IPS-NIHi11 (cell line): ENCODE data around the gene COLGALT1.
"Not testable (repeated sequence)": the region's sequence is repeated elsewhere in the genome, so short reads cannot be mapped to it uniquely, and the experiment has no call there.

Experiments used
- DNase-seq: peaks from one replicate; pipeline ENCODE4 v3.0.0; 2012; ENCODE audit warnings: mixed read lengths, low spot score

The COLGALT1 gene

DNA sequence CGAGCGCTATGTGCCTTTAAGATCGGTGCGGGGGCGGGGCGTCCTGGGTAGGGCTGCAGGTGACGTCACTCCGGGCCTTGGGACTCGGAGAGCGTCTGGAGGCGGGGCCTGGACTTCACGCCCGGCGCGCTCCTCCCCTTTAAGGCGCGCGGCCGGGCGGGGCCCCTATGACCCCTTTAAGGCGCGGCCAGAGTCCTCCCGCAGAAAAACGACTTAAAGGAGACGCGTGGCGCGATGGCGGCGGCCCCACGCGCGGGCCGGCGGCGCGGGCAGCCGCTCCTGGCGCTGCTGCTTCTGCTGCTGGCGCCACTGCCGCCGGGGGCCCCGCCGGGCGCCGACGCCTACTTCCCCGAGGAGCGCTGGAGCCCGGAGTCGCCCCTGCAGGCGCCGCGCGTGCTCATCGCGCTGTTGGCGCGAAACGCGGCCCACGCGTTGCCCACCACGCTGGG lies at the start of gene COLGALT1:
Gene COLGALT1, plus strand, starts transcription at position 170 of the 449 bp plus-strand sequence. Its CDS starts 65 bp downstream, at position 235.
- peak; percentile 98 for DNase-seq

DNA sequence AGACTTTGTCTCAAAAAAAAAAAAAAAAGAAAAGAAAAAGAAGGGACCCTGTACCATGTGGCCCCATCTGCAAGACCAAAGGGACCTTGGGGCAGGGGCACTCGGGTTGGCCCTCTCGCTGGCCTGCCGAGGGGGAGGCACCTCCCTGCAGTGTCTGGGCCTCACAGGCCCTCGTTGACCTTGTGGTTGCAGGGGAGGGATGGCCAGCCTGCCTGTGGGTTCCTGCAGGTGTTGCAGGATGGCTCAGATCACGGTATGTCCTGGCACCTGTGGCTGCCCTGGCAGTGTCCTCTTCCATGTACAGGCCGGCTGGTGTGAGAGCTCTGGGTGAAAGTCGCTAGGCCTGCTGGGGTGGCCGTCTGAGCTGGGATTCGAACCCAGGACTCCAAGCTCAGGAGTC lies 48.7 kb upstream of the COLGALT1 start:
- DNase-seq: no peak

DNA sequence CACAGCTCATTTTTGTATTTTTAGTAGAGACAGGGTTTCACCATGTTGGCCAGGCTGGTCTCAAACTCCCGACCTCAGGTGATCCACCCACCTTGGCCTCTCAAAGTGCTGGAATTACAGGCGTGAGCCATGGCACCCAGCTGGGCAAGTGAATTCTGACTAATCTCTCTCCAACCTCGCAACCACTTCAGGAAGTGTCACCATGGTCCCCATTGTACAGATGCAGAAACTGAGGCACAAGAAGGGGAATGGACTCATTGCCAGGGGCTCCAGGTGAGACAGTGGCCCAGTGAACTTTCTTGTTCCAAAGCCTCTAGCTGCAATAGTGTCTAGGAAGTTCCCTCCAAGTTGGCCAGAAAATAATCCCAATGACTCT lies 46.9 kb upstream of the COLGALT1 start:
- DNase-seq: not testable (repeated sequence)

DNA sequence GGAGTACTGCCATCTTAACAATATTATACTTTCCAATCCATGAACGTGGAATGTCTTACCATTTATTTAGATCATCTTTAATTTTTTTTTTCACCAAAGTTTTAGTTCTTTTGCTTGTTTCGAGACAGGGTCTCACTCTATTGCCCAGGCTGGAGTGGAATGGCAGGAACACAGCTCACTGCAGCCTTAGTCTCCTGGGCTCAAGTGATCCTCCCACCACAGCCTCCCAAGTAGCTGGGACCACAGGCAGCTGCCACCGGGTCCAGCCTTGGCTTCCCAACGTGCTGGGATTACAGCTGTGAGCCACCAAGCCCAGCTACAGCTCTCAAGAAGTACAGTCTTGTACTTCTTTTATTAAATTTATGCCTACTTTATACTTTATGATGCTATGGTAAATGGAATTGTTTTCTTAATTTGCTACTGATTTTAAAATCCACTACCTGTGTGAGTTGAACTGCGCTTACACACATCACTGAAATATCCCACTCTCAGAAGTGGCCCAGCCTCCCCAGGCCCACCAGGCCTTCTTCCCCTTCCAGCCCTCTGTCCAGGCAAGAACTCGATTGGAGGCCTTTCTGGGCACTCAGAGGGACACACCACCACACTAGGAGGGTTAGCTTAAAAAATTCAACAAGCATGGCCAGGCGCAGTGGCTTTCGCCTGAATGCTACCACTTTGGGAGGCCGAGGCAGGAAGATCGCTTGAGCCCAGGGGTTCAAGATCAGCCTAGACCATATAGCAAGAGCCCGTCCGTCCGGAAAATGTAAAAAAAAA lies 45.0 kb upstream of the COLGALT1 start:
- no peak for DNase-seq

DNA sequence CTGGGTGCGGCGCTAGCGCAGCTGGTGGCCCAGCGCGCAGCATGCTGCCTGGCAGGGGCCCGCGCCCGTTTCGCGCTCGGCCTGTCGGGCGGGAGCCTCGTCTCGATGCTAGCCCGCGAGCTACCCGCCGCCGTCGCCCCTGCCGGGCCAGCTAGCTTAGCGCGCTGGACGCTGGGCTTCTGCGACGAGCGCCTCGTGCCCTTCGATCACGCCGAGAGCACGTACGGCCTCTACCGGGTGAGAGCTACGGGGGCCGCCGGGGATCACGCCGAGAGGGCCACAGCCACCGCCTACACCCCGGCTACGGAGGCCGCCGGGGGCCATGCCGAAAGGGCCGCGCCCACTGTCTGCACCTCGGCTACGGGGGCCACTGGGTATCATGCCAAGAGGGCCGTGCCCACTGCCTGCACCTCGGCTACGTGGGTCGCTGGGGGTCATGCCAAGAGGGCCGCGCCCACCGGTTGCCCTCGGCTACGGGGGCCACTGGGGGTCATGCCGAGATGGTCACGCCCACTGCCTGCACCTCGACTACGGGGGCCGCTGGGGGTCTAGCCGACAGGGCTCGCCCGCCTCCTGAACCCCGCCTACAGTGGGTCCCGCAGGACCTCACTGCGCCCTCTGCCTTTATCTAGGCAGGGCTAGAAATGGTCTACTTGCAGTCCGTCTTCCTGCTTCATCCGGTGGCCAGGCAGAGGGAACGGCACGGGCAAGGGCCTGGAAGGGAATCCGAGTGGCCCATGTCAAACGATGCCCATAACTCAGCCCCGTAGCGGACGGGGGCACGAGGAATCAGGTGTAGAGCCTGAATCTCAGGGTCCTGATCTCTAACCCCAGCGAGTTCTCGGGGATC lies 43.5 kb upstream of the COLGALT1 start:
- peak; percentile 85 for DNase-seq

DNA sequence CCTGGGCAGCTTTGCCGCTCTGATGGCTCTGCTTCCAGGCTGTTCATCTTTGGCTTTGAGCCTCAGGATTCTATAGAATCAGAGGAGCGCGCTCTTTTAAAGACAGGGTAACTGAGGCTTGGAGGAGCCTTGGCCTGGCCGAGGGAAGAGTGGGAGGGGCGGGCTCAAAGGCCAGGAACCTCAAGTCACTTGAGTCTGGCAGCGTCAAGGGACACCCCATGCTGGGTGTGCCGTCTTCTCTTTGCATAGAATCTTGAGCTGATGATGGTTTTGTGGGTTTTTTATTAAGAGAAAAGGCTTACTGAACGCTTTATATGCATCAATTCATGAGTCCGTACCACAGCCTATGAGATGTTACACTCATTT lies 42.9 kb upstream of the COLGALT1 start:
- no peak for DNase-seq

DNA sequence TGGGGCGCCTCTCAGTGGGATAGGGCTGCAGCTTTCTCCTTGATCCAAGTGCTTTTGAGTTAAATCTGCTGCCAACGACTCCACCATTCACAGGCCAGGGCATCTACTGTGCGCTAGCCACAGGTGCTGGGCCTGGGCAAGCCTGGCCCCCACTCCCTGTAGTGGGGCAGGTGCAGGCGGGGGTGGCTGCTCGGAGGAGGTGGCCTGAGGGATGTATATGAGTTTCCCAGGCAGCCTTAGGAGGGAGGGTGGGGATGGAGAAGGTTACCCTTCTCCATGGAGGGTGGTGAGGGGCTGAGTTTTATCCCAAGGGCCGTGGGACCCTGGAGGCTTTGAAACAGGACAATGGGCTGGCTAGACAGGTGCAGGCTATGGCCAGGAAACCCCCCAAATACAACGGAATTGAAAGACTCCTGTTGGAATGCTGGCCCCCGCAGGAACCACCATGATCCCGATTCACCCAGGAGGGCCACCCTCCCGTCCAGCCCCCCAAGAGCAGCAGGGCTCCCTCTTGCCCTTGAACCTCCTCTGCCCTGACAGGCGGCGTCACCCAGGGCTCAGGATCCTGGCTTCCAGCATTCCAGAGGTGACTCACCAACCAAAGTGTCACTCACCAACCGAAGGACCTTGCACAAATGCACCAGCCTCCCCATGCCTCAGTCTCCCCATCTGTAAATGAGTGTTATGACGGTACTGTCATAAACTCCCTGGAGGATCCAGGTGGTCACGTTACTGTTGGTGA lies 39.9 kb upstream of the COLGALT1 start:
- no peak for DNase-seq

DNA sequence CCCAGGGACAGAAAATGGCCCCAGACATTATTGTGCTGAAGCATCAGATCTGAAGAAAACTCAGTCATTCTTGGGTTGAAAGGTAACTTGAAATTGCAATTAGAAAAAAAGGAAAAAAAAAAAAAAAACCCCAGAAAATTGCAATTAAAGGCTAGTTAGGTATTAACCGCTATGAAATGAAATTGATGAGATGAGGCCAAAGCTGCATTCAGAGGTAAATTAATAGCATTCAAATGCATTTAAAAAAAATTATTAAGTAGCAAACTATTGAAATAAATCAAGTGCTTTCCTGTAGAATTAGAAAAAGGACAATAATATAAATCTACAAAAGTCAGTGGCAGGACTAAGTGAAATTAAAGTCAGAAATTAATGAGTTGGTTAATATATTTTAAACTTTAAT lies 37.6 kb upstream of the COLGALT1 start:
- DNase-seq: no peak

DNA sequence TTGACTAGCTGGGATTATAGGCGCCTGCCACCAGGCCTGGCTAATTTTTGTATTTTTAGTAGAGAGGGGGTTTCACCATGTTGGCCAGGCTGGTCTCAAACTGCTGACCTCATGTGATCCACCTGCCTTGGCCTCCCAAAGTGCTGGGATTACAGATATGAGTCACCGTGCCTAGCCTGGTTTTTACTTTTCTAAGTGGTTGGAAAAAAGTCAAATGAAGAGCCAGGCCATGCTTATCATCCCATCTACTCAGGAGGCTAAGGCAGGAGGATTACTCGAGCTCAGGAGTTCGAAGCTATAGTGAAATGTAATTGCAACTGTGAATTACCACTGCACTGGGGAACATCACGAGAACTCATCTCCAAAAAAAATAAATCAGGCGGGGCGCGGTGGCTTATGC lies 36.8 kb upstream of the COLGALT1 start:
- DNase-seq: not testable (repeated sequence)

DNA sequence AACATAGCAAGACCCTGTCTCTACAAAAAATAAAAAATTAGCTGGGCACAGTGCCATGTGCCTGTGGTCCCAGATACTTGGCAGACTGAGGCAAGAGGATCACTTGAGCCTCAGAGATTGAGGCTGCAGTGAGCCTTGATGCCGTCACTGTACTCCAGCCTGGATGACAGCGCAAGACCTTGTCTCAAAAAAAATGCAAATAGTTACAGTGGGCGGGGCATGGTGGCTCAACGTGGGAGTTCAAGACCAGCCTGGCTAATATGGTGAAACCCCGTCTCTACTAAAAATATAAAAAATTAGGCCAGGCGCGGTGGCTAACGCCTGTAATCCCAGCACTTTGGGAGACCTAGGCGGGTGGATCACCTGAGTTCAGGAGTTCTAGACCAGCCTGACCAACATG lies 35.5 kb upstream of the COLGALT1 start:
- no peak for DNase-seq

DNA sequence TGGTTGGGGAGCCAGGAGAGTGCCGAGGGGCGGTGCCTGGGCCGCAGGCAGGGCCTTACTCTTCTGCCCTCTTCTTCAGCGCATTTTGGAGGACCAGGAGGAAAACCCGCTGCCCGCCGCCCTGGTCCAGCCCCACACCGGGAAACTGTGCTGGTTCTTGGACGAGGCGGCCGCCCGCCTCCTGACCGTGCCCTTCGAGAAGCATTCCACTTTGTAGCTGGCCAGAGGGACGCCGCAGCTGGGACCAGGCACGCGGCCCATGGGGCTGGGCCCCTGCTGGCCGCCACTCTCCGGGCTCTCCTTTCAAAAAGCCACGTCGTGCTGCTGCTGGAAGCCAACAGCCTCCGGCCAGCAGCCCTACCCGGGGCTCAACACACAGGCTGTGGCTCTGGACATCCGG lies 34.6 kb upstream of the COLGALT1 start:
- DNase-seq: no peak

DNA sequence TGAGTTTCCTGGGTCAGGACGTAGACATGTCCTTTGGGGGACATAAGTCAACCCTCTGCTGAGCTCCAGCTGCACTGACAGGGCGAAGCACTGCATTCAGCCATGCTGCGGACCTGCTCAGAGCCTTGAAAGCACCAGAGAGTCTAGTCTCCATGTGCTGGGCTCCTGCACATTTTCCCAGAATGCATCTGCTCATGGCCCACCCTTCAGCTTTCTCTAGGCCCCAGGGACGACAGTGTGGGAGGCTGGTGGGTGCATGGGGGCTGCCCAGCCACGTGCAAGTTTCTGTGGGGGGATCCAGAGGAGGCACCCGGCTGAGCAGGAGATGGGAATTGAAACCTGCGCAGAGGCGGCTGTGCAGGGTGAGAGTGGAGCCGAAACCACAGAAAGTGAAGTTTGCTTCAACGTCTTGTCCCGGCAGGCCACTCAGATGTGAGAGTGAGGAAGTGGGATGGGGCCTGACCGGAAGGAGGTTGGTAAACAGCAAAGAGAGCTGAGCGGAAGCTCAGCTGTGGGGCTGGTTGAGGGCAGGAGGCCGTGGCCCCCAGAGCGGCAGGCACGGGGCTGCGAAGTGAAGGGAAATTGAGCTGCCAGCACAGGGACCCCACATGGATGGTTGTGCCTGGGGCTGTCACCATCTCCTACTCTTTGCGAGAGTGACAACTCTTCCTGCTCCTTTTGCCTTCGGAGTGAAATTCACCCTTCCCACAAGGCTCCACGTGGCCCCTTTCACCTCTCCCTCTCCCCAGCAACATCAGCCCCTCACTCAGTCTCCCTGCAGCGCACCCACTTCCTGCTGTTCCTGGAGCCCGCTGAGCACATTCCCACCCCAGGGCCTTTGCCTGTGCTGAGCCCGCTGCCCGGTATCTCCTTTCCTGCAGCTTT lies 32.2 kb upstream of the COLGALT1 start:
- no peak for DNase-seq

DNA sequence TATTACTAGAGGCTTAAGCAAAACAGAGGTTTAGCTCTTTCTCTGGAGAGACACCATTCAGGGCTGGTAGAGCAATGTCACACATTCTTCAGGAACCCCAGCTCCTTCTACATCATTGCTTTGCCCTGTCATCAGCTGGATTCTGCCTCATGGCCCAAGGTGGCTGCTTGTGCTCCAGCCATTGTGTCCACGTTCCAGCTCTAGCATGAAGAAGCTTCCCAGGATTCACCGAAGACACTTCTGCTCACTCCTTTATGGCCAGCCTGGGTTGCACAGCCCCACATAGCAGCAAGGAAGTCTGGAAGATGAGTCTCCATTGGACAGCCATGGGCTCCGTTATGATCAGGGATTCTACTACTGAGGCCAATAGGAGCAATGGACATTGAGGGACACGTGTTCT lies 30.8 kb upstream of the COLGALT1 start:
- DNase-seq: no peak

DNA sequence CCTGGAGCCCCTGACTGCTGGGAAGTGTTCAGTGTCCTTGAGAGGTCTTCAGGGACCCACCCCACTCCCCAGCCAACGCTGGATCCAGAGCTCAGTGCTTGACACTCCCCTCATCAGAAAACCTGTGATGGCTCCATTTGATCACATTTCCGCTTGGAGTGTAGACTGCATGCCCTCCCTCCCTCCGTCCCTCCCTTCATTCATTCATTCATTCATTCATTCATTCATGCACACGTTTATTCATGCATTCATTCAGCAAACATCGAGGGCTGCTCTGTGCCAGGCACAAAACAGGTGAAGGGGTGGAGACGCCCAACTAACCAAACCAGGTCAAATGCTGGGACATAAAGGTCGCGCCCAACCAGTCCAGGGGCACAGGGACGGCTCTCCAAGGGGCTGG lies 30.3 kb upstream of the COLGALT1 start:
- no peak for DNase-seq

DNA sequence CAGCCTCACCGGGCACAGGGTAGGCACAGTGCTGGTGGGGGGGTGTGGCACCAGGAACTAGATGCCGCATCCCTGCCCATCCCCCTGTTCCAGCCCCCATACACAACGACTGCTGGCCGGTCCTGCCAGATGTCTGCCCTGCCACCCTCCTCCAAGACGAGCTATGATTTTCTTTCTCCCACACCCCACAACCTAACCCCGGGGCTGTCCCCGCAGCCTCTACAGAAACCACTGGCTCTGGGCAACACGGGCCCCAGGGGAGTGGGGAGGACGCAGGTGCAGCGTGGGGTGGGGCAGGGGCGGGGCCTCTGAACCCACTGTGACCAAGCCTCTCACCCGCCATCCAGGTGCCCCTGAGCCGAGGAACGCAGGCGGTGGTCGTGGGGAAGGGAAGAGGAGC lies 28.5 kb upstream of the COLGALT1 start:
- no peak for DNase-seq

DNA sequence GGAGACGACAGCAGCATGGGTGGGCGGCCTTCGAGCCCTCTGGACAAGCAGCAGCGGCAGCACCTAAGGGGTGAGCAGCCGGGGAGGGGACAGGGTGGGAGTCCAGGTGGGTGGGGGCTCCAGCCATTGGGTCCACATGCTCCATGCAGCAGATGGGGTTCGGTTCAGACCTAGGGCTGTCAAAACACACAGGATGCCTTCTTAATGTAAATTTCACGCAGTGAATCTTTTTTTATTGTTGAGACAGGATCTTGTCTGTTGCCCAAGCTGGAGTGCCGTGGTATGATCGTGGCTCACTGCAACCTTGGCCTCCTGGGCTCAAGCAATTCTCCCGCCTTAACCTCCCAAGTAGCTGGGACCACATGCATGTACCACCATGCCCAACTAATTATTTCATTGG lies 28.1 kb upstream of the COLGALT1 start:
- no peak for DNase-seq

DNA sequence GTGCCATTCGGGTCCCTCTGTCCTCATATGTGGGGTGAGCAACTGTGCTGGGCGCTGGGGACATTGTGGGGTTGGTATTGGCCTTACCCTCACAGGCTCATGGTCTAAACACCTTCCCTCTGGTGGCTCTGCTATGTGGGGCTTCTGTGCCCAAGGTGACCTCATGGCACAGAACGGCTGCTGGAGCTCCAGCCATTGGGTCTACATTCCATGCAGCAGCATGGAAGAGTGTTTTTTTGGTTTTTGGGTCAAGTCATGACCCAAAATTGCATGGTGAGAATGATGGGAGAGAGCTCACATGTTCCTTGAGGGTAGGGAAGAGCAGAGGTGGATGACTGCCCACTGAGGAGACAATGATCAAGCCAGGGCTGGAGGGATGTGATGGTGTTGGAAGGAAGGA lies 26.8 kb upstream of the COLGALT1 start:
- DNase-seq: no peak

DNA sequence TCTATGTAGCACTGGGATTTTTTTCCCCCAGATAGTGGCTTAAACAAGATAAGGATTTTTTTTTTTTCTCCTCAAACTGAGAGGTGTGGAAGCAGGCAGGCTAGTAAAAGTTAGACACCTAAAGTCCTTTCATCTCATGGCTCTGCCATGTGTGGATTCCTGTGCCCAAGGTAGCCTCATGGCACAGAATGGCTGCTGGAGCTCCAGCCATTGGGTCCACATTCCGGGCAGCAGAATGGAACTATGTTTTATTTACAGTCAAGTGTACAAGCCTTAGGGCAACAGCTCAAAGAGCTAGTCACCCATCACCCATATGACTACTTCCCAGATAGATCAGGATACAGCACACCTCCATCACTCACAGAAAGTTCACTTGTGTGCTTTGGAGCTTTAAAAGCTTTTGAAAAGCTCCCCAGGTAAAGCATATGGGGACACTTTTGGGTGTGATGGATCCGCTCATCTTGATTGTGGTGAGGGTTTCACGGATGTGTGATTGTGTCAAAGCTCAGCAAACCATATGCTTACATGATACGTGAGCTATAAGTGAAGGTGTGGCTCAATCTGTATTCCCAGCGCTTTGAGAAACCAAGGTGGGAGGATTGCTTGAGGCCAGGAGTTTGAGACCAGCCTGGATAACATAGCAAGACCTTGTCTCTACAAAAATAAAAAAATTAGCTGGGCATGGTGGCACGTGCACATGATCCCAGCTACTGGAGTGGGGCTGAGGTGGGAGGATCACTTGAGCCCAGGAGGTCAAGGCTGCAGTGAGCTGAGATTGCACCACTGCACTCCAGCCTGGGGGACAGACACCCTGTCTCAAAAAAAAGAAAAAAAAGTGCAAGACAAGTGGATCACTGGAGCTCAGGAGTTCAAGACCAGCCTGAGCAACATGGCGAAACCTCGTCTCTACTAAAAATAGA lies 25.9 kb upstream of the COLGALT1 start:
- no peak for DNase-seq

DNA sequence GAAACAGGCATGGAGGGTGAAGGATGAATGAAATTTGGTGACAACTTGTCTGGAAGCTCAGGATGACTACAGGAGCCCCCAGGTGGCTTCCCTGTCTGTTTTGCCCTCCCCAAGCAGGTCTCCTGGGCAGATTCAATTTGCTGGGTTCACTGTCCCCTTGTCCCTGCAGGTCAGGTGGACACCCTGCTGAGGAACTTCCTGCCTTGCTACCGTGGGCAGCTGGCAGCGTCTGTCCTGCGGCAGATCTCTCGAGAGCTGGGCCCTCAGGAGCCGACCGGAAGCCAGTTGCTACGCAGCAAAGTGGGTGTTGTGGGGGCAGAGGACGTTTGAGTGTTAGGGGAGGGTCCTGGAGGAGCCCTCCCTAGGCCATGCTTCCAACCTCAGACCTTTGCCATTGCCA lies 24.9 kb upstream of the COLGALT1 start:
- peak; percentile 71 for DNase-seq

DNA sequence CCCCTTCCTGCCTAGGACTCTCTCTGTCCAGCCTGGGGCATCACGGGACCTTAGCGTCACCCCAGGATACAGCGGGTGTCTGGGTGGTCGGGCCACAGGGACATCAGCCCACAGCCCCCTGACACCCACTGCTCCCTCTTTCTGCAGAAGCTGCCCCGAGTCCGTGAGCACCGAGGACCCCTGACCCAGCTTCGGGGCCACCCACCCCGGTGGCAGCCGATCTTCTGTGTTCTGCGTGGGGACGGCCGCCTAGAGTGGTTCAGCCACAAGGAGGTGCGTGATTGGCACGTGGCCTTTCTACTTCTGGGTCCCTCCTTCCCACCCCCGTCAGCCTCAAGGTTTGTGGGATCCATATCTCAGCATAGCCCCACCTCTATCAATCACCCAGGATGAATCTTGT lies 23.3 kb upstream of the COLGALT1 start:
- DNase-seq: no peak

DNA sequence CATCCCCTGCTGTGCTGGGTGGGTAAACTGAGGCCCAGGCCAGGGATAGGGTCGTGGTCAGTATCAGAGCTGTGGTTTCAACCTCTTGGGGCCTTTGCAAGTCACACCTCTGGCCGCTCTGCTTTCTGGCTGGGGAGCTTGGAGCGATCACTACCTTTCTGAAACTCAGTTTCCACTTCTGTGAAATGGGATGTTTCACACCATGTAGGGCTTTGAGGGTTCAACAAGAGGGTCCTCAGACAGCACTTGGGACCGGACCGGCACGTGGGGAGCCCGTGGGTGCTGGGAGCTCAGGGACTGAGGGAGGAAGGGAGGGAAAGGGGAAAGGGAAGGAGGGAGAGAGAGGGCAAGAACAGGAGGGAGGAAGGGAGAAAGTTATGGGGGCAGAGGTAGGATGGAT lies 22.9 kb upstream of the COLGALT1 start:
- no peak for DNase-seq
